Gastrocnemius medialis (tissue), 4 donors: ENCODE data around the gene MTHFD2L. TPM values are rescaled to one million over a fixed set of nuclear protein-coding genes. Genes with fewer than 3 reads are reported as not detected.

Experiments
- ATAC-seq, 2 donors: fragments of 150-250 bp; one replicate each; pipeline ENCODE4 v1.9.1; 2016
- DNase-seq, 2 donors: peaks; one replicate each; pipeline ENCODE4 v3.0.0-alpha.2; 2019
- H3K27ac ChIP-seq, 4 donors: fragments of 200-600 bp; sonication (generic); 1 replicate in 1 of 4; 2 replicates in 3 of 4; pipeline ENCODE4 v1.5.1; 2016 to 2018; ENCODE audit warnings: mild to moderate bottlenecking in 2 of 4, moderate library complexity in 1 of 4
- H3K27me3 ChIP-seq, 3 donors: fragments of 200-600 bp; sonication (generic) in 2 of 3; 1 replicate in 1 of 3; 2 replicates in 2 of 3; pipeline versions ENCODE4 v1.5.1 to v1.6.0; 2016 to 2019; ENCODE audit warnings: mild to moderate bottlenecking in 1 of 3, moderate library complexity in 1 of 3
- H3K36me3 ChIP-seq, 2 donors: fragments of 200-600 bp; sonication (generic) in 1 of 2; one replicate each; pipeline ENCODE4 v1.5.1; 2017 to 2018
- H3K4me1 ChIP-seq, 2 donors: fragments of 200-600 bp; sonication (generic) in 1 of 2; one replicate each; pipeline ENCODE4 v1.5.1; 2016 to 2017; ENCODE audit warnings: mild to moderate bottlenecking in 2 of 2
- H3K4me3 ChIP-seq, 4 donors: fragments of 200-600 bp; sonication (generic) in 3 of 4; 1 replicate in 1 of 4; 2 replicates in 3 of 4; pipeline ENCODE4 v1.5.1; 2016 to 2019; ENCODE audit warnings: mild to moderate bottlenecking in 2 of 4
- H3K9me3 ChIP-seq, 3 donors: fragments of 200-600 bp; sonication (generic) in 2 of 3; 1 replicate in 1 of 3; 2 replicates in 2 of 3; pipeline ENCODE4 v1.5.1; 2016 to 2019
- POLR2A ChIP-seq, 2 donors: fragments of 450-650 bp; IDR thresholded peaks; one replicate each; pipeline ENCODE4 v1.6.1; 2017; ENCODE audit warnings: antibody characterized with exemption in 2 of 2, mild to moderate bottlenecking in 2 of 2, moderate library complexity in 2 of 2
- in situ Hi-C, 4 donors: fragments of 200-750 bp; cut with MboI; loops; one replicate each; pipeline versions ENCODE4 v1.15.0 to v1.8.0; 2017; ENCODE audit warnings: low sequenced_read_pairs in 4 of 4
- intact Hi-C: fragments of 100-400 bp; cut with DNase I; formaldehyde crosslinking; loops from one replicate; pipeline ENCODE4 v1.15.1; 2023; ENCODE audit warnings: low total_unique reads
- total RNA-seq, 4 donors: library from RNA; depleted of rRNA; stranded (reverse); fragments of >200 nt; gene quantifications; one replicate each; pipeline versions ENCODE4 v1.1.0 to v1.2.3, GENCODE V29; 2016
- TF ChIP-seq, protein P1 (sequence below), 5 experiments: fragments of 450-650 bp in 3 of 5; fragments of 200-600 bp in 2 of 5; sonication (generic) in 2 of 5; IDR thresholded peaks in 4 of 5; conservative IDR thresholded peaks in 1 of 5; 1 replicate in 4 of 5; 2 replicates in 1 of 5; pipeline ENCODE4 v1.5.1; 2016 to 2019; ENCODE audit warnings: antibody characterized with exemption in 5 of 5, mild to moderate bottlenecking in 3 of 5, moderate library complexity in 3 of 5

MTHFD2L gene
- total RNA-seq, 4 donors from 2014 or later: 7.0 to 11.0 (median 7.8) TPM

DNA sequence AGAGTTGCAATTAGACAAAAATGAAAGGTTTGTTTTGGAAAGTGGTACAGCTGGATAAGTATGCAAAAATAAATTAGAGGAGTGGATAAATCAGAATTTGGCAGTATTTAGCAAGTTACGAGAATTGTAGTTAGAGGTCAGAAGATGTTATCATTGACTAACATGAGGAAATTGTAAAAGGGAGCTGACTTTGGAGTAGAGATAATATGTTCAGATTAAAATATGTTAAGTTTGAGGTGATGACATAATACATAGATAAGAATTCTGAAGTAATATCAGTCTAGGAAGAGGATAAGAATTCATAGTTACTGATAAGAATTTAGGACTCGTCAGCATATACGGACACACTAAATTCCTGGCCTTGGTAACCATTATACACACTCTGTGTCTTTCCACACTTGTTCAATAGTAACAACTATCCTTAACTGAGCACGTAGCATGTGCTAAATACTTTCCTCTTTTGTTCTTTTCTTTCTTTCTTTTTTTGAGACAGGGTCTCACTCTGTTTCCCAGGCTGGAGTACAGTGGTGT is 146.2 kb downstream of the MTHFD2L start:
- no peak overlapping the region for H3K4me3 ChIP-seq
- H3K9me3 ChIP-seq: no peaks in the 10 kb centered on the region
- H3K27me3 ChIP-seq: no peaks in the 10 kb centered on the region
- intact Hi-C loops (no loop called here), in situ Hi-C loops (loop anchor here in 1 of 4 donors (25.0 kb wide), 1 partner anchor 117 kb away; no protein-coding TSS in a partner anchor)
- no peaks in the 10 kb centered on the region for H3K4me1 ChIP-seq
- no peak for TF ChIP-seq POLR2A (IDR thresholded peaks at IDR 0.05)
- TF ChIP-seq, protein P1, sequence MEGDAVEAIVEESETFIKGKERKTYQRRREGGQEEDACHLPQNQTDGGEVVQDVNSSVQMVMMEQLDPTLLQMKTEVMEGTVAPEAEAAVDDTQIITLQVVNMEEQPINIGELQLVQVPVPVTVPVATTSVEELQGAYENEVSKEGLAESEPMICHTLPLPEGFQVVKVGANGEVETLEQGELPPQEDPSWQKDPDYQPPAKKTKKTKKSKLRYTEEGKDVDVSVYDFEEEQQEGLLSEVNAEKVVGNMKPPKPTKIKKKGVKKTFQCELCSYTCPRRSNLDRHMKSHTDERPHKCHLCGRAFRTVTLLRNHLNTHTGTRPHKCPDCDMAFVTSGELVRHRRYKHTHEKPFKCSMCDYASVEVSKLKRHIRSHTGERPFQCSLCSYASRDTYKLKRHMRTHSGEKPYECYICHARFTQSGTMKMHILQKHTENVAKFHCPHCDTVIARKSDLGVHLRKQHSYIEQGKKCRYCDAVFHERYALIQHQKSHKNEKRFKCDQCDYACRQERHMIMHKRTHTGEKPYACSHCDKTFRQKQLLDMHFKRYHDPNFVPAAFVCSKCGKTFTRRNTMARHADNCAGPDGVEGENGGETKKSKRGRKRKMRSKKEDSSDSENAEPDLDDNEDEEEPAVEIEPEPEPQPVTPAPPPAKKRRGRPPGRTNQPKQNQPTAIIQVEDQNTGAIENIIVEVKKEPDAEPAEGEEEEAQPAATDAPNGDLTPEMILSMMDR (IDR thresholded peaks at IDR 0.05 in 4 of 5, conservative IDR thresholded peaks at IDR 0.05 in 1 of 5): no peak
- ATAC-seq: no peak
- no peak overlapping the region for H3K27ac ChIP-seq
- H3K36me3 ChIP-seq: no peaks in the 10 kb centered on the region
- no peak for DNase-seq

- in situ Hi-C loops (loop anchor here in 1 of 4 donors (25.0 kb wide), 1 partner anchor 118 kb away; no protein-coding TSS in a partner anchor), intact Hi-C loops (no loop called here)
- ATAC-seq: no peak
- H3K9me3 ChIP-seq: no peaks in the 10 kb centered on the region
- H3K4me3 ChIP-seq: no peak overlapping the region
- H3K27me3 ChIP-seq: no peaks in the 10 kb centered on the region
- no peak overlapping the region for H3K27ac ChIP-seq
- DNase-seq: no peak
- TF ChIP-seq, protein P1 (IDR thresholded peaks at IDR 0.05 in 4 of 5, conservative IDR thresholded peaks at IDR 0.05 in 1 of 5): no peak
- TF ChIP-seq POLR2A (IDR thresholded peaks at IDR 0.05): no peak
- no peaks in the 10 kb centered on the region for H3K36me3 ChIP-seq
- H3K4me1 ChIP-seq: no peaks in the 10 kb centered on the region
Observed at GRCh38 chr4:74305000-74305399, 147.1 kb downstream of the MTHFD2L start.

- ATAC-seq (no peak), DNase-seq (no peak)
- intact Hi-C loops: no loop called here
- Histone ChIP-seq H3K9me3 (no peaks in the 10 kb centered on the region), H3K27me3 (no peaks in the 10 kb centered on the region), H3K27ac (no peak overlapping the region), H3K4me1 (no peaks in the 10 kb centered on the region), H3K4me3 (no peak overlapping the region), H3K36me3 (no peaks in the 10 kb centered on the region)
- TF ChIP-seq POLR2A (IDR thresholded peaks at IDR 0.05): no peak
- TF ChIP-seq, protein P1 (IDR thresholded peaks at IDR 0.05 in 4 of 5, conservative IDR thresholded peaks at IDR 0.05 in 1 of 5): no peak
- in situ Hi-C loops: loop anchor here in 1 of 4 donors (25.0 kb wide), 1 partner anchor 120 kb away; no protein-coding TSS in a partner anchor
Observed at GRCh38 chr4:74307170-74307569, 149.3 kb downstream of the MTHFD2L start.

DNA sequence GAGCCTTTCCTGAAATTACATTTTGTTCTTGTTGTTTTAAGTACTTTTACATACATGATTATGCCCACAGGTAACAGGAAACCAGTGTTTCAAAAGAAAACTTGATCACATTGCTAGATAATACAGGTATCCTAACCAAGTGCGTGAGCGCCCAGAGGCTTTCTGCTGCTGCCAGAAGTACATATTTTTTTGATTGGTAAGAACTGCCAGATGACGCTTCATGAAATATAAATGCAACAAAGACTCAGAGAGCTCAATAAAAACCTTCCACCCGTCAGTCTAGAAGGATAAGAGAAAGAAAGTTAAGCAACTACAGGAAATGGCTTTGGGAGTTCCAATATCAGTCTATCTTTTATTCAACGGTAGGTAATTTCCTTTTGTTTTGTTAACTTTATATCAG is 150.3 kb downstream of the MTHFD2L start, which contains the start of gene EPGN:
Gene EPGN (plus strand): TSS at position 256 of the 400 bp plus-strand sequence. CDS start 64 bp downstream, at position 320.
- Histone ChIP-seq H3K4me1 (no peaks in the 10 kb centered on the region), H3K4me3 (no peak within 1 kb of the TSS), H3K9me3 (no peaks in the 10 kb centered on the region), H3K27me3 (no peaks in the 10 kb centered on the region), H3K36me3 (no peaks in the 10 kb centered on the region), H3K27ac (no peak within 1 kb of the TSS)
- DNase-seq: no peak
- in situ Hi-C loops (loop anchor here in 1 of 4 donors (25.0 kb wide), 1 partner anchor 121 kb away; no protein-coding TSS in a partner anchor), intact Hi-C loops (no loop called here)
- no peak for ATAC-seq
- TF ChIP-seq, protein P1 (IDR thresholded peaks at IDR 0.05 in 4 of 5, conservative IDR thresholded peaks at IDR 0.05 in 1 of 5): no peak
- no peak for TF ChIP-seq POLR2A (IDR thresholded peaks at IDR 0.05)
